IPS-NIHi7 (cell line): ENCODE measurements around the gene ZNRF4.
A peak's percentile ranks its signal among the peaks of the same experiment; 100 is the strongest.
"Not testable (repeated sequence)": the region's sequence is repeated elsewhere in the genome, so short reads cannot be mapped to it uniquely, and the experiment has no call there.

Experiments used
- DNase-seq: peaks from one replicate; pipeline ENCODE4 v3.0.0; 2012; ENCODE audit warnings: mixed read lengths; ENCODE audit errors: extremely low spot score

The ZNRF4 gene

DNA sequence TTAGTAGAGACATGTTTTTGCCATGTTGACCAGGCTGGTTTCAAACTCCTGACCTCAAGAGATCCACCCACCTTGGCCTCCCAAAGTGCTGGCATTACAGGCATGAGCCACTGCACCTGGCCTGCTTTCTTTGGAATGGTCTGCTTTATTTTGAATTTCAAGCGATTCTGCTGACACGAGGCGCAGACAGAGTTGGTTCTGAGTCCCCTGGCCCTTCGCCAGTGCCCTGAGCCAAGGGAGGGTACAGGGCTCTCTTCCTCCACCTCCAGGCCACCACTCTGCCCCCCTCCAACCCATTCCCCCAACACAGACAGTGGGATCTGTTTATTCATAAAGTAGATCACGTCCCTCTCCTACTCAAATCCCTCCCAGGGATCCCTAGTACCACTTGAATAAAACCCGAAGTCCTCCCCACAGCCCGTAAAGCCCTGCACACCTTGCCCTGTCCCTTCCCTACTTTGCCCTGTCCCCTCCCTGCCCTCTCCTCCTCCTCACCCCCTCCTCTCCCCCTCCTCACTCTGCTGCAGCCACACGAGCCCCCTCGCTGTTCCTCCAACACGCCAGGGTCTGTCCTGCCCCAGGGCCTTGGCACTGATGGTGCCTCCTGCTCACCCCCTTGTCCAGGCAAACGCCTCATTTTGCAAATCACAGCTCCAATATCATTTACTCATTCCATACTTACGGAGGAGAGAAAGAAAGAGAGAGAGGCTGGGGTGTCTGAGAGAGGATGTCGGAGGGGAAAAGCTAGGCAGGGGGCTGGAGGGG is 22.4 kb downstream of the ZNRF4 start:
- no peak for DNase-seq

DNA sequence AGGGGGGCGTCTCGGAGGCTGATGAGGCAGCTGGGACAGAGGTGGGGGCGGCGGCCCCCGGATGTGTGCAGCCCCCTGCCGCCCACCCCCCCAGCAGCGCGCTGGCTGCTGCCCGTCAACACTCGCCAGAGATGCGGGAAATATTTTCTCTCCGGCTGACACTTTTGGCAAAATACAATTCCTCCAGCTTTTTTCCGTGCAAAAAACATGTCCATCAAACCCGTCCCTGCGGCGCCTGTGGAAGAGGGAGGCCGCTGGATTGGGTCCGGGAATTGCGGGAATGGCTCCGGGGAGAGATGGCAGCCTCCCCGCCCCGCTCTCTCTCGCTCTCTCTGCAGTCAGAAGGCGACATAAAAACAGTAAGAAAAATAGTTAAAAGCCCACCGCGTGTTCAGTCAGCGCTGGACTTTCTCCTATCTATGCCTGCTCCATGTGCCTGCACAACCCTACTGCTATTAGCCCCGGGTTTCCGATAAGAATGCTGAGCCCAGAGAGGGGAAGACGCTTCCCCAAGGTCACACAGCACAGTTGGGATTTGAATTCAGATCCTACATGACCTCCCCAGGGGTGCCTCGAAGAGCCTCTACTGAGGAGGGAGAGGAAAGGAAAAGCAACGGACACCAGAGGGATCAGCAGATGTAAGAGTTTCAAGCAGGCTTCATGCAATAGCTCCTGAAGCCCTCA is 23.2 kb downstream of the ZNRF4 start:
- DNase-seq, result no peak

DNA sequence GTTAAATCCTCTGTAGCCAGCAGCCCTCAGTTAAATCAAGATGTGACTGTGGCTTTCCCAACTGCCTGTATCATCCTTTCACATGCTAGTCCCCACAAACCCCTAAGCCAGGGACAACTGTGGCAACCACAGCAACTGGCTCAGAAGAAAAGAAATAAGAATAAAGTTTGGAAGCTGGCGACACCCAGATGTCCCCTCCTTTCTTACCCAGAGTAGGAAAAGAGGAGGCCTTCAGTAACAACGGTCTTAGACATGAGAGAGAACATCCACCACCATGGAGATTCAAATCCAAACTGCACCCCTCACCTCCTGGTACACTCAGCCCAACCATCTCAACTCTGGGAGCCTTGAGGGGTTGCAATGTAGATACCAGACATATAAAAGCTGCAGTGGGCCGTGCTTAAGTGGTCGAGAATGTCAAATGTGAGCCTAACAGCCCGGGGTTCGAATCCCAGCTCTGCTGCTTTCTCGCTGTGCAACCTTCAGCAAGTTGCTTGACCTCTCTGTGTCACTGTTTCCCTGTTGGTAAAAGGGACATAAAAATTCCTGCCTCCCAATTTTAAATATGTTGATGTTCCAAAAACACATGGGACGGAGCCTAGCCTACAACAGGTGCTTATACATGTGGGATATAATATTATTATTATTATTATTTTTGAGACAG is 23.8 kb downstream of the ZNRF4 start:
- DNase-seq, result no peak

DNA sequence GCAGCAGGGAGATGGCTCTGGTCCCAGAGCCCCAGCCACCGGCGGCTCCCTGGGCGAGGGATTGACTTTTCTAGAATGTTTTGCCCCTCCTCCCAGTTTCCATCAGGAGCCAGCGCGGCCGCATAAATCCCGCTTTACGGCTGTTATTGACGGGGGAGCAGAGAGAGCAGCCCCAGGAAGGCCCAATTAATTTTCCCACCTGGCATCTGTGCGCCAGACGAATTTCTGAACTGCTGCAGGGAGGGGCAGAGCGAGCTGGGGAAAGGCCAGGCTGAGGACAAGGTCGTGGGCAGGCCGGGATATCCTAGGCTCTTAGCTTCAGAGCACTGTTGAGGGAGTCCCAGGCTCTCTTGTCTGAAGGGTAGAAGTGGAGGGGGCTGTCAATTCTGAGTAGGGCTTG is 24.7 kb downstream of the ZNRF4 start:
- DNase-seq, result no peak

DNA sequence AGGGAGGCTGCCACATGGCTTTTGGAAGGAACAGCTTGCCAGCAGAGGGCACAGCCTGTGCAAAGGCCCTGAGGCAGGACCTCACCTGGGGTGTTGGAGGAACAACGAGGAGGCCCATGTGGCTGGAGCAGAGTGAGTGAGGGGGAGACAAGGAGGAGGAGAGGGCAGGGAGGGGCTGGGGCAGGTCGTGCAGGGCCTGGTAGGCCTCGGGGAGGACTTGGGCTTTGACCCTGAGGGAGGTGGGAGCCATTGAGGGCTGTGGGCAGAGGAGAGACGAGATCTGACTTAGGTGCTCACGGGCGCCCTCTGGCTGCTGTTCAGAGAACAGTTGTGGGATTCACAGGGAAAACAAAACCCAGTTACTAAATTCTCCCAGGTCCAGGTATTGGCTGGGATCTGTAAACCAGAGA is 25.2 kb downstream of the ZNRF4 start:
- DNase-seq, result peak; percentile 72

DNA sequence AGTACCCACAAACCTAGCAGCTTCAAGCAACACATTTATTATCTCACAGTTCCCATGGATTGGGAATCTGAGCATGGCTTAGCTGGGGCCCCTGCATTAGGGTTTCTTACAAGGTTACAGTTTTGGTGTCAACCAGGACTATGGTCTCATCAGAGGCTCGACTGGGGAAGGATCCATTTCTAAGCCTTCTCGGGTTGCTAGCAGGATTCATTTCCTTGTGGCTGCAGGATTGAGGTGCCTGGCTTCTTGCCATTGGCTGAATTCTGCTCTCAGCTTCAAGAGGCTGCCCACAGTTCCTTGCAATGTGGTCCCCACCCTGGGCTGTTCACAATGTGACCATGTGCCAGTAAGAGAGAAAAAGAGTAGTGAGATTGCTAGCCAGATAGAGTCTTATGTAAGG is 26.7 kb downstream of the ZNRF4 start:
- no peak for DNase-seq

DNA sequence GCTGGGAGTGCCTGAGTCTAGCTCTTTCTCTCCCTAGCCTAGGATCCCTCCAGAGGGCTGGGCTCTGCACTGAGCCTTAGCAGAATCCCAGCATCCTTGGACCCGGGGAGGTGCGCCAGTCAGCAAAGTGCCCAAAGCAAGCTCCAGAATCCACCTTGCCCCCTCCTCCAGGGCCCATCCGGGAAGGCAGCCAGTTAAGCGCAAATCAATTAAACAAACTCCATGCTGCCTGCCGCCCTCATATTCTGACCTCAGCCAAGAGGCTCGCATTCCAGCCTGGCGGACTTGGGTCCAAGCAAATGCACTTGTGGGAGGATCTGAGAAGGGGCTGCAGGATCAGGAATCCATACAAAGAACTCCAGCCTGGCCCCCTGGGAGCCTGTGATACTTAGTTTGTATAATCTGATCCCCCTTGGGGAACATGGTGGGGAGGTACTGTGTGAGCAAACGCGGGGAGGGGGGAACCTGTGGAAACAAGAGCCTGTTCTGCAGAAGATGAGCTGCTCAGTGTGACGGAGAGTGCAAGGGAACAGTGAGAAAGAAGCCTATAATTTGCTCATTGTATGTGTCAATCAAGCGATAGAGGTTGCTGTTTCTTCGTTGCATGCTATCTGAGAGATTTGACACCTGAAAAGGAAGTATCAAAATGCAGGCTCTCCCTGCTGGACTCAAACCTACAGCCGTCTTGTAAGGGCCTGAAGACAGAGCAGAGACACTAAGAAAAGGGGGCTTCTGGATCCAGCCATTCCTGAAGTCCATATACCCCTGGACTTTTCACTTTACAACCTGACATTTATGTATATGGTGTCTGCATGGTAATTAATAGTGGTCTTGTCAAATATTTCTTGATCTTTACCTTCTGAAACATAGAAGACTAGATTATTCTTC is 29.4 kb downstream of the ZNRF4 start:
- DNase-seq, result peak; percentile 50

DNA sequence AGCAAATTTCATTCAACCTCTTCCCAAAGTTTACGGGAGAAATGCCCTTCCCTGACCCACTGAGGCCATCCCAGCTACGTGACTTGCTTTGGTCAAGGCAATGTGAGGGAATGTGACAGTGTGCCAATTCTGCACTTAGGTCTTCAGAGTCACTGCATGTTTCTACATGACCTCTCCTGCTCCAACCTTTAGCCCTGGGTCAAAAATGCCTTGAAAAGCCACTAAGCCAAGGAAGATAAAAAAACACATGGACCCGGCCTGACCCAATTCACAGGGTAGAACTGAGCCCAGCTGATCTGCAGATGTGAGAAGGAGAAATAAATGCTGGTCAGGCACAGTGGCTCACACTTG is 30.0 kb downstream of the ZNRF4 start:
- DNase-seq, result no peak

DNA sequence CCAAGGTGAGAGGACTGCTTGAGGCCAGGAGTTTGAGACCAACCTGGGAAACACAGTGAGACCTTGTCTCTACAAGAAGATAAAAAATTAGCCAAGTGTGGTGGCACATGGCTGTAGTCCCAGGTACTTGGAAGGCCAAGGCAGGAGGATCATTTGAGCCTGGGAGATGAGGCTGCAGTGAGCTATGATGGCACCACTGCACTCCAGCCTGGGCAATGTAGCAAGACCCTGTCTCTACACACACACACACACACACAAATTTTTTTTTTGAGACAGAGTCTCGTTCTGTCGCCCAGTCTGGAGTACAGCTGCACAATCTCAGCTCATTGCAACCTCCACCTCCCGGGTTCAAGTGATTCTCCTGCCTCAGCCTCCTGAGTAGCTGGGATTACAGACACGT is 30.4 kb downstream of the ZNRF4 start:
- DNase-seq, result not testable (repeated sequence)

DNA sequence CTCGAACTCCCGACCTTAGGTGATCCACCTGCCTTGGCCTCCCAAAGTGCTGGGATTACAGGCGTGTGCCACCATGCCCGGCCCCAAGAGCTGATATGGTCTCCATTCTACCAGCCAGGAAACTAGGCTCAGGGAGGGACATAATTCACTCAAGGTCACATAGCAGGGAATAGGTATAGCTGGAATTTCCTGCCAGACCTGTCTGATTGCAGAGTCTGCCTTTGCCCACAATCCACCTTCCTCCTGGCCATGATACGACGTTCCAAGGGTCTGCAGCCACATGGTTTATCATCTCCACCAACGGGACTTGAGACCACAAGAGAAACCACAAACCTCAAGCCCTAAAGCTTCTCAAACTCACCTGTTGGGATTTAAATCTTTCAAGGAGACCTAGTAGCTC is 32.0 kb downstream of the ZNRF4 start:
- DNase-seq, result no peak

DNA sequence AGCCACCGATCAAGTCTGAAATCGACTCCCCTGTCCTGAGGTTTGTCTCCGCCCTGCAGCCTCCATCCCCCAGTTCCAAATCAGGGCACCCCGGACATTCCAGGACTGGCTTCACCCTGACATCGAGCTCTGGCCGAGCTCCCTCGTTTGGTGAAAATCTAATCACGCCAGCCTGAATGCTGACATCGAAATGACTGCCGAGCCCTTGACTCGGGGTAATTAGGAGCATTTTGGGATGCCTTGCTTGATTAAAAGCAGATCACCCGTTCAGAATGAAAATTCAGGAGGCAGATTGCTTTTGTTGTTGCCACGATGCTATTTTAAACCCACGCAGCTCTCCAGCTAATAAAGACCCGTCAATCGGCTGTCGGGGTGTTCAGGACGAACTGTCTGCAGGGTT is 34.3 kb downstream of the ZNRF4 start:
- DNase-seq, result no peak

DNA sequence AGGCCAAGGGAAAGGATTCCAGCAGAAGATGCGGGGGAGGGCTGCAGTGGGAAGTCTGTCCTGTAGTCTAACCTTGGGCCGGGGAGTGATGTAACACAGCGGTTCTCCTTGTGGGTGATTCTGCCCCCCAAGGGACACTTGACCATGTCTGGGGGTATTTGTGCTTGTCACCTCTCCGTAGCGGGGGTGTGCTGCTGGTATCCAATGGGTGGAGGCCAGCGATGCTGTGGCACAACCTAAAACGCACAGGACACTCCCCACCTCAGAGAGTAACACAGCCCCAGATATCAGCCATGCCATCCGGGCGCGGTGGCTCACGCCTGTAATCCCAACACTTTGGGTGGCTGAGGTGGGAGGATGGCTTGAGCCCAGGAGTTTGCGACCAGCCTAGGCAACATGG is 36.3 kb downstream of the ZNRF4 start:
- no peak for DNase-seq

DNA sequence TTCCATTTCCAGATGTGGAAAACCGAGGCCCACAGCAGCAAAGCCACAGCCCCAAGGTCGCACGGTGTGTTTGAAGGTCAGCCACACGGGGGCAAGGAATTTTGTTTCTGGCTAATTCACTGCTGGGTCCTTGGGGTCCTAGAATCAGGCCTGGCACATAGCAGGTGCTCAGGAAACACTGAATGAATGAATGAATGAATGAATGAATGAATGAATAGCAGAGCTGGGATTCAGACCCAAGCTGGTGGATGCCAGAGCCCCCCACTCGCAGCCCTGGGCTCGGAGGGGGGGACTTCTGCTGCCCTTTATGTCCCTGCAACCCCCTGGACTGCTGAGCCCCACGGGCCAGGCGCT is 37.0 kb downstream of the ZNRF4 start:
- no peak for DNase-seq

DNA sequence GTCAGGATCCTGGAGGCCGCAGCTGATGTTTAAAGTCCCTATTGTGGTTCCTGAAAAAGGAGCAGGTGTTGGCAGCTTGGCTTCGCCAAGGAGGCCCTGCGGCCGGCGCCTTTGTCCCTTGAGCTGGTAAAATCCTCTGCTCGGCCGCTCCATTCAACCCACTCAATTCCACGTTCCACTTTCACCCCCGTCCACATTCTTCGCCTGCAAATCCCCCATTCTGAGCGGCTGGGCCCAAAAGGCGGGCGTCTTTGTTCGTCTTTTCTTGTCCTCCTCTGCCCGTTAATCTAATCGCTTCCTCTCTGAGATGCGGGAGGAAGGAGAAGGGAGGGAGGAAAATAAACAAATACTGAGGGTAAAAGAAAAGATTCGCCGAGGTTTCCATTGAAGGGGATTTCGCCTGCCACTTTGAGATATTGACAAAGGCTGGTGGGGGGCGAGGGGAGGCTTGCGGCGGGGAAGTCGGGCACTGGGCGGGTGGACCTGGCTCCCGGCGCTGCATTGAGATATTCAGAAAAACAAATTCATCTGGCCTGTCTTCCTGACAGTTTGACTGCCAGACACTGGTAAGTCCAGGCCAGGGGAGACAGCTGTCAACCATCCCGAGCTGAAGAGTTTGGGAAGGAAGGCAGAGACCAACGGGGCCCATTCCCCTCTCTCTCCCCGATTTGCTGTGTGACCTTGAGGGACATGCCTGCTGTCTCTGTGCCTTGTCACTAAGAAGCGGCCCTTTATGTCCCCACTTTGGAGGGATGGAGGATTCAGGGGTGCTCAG is 37.6 kb downstream of the ZNRF4 start:
- no peak for DNase-seq

DNA sequence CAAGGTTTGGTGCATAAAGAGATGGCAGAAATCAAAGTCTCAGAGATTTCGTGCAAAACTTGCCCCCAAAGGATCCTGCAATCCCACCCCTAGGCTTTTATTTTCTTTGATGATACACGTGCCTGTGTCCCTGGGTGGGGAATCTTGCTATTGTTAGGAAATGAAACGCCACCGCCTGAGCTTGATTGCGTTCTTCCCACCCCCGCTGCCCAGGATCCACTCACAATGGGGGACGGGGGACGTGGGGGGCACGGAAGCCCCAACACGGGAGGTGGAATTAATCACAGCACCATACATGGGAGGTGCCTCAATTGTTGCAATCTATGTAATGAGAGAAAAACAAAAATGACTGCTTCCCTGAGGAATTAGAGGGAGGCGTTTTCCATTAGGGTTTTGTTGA is 39.6 kb downstream of the ZNRF4 start:
- no peak for DNase-seq

DNA sequence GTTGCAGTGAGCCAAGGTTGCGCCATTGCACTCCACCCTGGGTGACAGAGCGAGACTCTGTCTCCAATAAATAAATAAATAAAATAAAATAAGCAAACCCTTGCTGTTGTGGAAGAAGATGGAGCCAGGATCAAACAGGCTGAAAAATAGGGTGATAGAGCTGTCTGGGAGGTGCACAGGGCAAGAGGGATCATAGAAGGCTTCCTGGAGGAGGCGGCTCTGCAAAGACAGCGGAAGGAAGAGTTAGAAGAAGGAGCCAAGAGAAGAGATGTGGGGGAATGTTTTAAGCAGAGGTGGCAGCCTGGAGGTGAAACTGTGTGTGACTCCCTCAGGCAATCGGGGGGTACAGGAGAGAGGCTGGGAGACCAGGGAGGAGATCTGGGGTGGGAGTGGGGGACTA is 40.6 kb downstream of the ZNRF4 start:
- DNase-seq, result no peak

DNA sequence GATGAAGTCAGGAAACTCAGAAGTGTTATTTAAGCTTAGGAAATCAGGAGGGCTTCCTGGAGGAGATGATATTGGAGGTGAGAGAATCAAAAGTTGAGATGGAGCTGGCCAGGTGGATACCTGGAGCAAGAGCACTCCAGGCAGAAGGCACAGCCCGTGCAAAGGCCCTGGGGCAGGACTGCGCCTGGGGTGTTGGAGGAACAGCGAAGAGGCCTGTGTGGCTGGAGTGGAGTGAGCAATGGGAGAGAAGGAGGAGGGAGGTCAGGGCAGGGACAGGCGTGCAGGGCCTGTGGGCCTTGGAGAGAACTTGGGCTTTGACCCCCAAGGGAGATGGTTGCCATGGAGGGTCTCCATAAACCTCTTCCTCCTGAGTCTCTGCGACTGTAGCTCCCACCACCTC is 42.1 kb downstream of the ZNRF4 start:
- no peak for DNase-seq

DNA sequence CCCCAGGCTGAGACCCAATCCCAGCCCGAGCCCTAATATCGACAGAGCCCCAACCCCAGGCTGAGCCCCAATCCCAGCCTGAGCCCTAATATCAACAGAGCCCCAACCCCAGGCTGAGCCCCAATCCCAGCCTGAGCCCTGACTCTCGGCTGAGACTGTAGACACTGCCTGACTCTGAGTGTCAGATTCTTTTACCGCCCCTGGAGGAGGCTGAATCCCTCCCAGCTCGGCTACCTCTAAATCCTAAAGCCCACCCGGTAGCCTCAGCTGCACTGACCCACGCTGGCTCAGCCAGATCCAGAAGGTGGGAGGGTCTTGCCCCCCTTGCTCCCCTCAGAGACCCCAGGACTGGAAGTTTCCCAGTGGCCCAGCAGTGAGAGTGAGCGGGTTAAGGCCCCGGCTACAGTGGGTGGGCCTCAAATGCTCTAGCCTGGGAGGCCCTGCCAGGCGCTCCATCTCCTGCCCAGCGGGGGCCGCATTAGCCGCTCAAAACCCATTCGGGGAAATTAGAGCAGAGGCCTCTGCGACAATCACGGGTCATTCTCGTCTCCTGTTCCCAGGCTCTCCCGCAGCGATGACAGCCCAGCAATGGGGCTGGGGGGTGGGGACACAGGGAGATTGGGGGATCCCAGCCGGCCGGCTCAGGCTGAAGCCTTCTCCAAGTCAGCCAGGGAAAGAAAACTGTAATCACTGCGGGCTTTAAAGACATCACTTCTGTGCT is 43.8 kb downstream of the ZNRF4 start:
- DNase-seq, result peak; percentile 89

DNA sequence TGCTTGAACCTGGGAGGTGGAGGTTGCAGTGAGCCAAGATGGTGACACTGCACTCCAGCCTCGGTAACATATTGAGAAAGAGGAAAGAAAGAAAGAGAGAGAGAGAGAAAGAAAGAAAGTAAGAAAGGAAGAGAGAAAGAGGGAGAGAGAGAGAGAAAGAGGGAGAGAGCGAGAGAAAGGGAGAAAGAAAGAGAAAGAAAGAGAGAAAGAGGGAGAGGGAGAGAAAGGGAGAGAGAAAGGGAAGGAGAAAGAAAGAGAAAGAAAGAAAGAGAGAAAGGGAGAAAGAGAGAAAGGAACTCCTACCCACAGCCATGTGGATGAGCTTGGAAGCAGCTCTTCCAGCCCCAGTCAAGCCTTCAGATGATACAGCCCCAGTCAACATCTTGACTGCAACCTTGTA is 46.7 kb downstream of the ZNRF4 start:
- no peak for DNase-seq

DNA sequence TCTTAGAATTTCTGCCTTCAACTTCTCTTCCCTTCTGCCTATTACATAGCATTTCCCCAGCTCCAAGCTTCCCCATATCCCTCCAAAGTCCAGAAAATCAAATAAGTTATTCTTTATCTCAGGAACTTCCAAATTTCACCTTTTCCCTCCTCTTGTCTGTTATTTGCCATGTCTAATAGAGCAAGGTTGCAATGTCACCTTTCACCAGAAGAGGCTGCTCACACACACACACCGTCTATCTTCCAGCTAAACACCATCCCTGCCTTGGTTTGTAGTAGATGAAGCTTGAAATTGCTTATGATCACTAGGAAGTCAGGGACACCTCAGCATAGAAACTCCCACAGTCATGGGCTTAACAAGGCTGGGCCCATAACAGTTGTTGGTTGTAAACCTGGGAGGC is 48.4 kb downstream of the ZNRF4 start:
- no peak for DNase-seq

DNA sequence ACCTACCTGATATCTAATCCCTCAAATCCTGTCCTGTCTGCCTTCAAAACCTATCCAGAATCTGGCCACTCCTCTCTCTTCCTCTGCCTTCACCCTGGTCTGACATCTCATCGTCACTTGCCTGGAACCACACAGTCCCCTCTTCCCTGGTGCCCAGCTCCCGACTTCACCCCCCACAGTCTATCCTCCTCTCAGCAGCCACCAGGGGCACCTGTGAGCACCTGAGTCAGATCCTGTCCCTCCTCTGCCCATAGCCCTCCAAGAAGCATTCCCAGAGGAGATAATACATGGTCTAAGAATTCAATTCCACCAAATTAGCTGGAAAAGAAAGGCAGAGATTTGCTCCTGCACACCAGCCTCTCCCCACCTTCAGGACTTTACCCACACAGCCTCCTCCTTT is 48.9 kb downstream of the ZNRF4 start:
- peak; percentile 50 for DNase-seq
